Neuron (in vitro differentiated cells): Measurements from ENCODE around the gene PAIP2.
"Not testable (repeated sequence)": the region's sequence is repeated elsewhere in the genome, so short reads cannot be mapped to it uniquely, and the experiment has no call there.

Source experiments
- H2AFZ ChIP-seq: one replicate; pipeline ENCODE4 v1.6.1; 2013; ENCODE audit warnings: low read depth, mild to moderate bottlenecking, inconsistent platforms, low read length, moderate library complexity
- H3K27me3 ChIP-seq: one replicate; pipeline ENCODE4 v1.6.1; 2013; ENCODE audit warnings: low read length; ENCODE audit not compliant: insufficient read depth
- H3K36me3 ChIP-seq: one replicate; pipeline ENCODE4 v1.6.1; 2013; ENCODE audit warnings: low read length; ENCODE audit not compliant: insufficient read depth
- H3K4me1 ChIP-seq: one replicate; pipeline ENCODE4 v1.6.1; 2013; ENCODE audit warnings: low read length; ENCODE audit not compliant: insufficient read depth
- H3K4me3 ChIP-seq: 2 replicates; pipeline ENCODE4 v1.5.1; 2013; ENCODE audit warnings: mild to moderate bottlenecking, low read length, moderate library complexity
- H3K9me3 ChIP-seq: one replicate; pipeline ENCODE4 v1.6.1; 2013; ENCODE audit warnings: low read length

PAIP2 gene

DNA sequence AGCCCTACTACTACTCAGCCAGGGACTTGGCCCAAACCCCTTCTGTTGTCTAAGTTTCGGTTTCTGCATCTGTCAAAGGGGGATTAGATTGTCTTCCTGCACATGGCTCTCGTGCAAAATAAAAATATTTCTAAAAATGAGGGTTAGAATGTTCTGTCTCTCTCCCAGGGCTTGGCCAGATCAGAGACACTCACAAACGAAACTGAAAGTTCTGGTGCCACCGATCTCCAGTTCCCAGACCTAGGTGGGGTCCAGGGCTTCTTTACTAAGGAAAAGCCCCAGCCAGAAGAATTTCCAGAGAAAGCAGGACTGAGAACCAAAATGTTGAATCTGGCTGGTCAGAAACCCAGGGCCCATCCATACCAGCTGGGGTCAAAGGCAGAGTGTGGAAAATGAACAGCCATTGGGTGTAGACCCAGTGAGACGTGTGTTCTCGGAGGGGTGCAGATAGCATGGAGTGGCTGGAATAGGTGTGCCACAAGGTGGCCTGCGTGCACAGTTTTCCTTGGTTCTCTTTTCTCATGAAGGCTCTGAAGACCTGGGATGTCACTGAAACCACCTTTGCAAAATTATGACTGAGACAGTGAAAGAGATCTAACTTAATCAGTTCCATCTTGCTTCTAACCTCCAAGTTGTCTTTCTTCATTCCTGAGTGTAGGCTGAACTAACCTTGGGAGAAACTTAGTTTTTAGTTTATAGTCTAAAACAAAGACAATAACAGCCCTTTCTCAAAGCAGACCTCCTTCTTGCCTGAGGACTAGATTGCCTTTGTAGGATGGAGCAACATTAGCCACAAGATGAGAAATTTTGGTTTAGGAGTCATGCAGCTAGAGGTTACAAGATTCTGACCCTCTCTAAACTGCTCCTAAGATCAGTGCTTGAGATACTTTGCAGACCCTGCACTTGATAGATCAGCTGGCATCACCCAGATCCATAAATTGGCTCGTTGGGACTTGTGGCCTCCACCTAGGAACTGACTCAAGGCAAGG is 43.7 kb downstream of the PAIP2 start:
- Histone ChIP-seq H2AFZ (no peak overlapping the region), H3K4me3 (no peak overlapping the region)

GRCh38 chr5:139386050-139386438 is 44.4 kb downstream of the PAIP2 start:
- Histone ChIP-seq H2AFZ (no peak overlapping the region), H3K9me3 (no peaks in the 10 kb centered on the region), H3K4me1 (peaks cover 6% of the 10 kb centered on the region), H3K27me3 (peaks cover 10% of the 10 kb centered on the region), H3K36me3 (no peaks in the 10 kb centered on the region), H3K4me3 (no peak overlapping the region)

More for the DNA sequence above, 43.7 kb downstream of the PAIP2 start:
- no peaks in the 10 kb centered on the region for H3K9me3 ChIP-seq
- peaks cover 10% of the 10 kb centered on the region for H3K27me3 ChIP-seq
- no peaks in the 10 kb centered on the region for H3K36me3 ChIP-seq
- peaks cover 2% of the 10 kb centered on the region for H3K4me1 ChIP-seq

DNA sequence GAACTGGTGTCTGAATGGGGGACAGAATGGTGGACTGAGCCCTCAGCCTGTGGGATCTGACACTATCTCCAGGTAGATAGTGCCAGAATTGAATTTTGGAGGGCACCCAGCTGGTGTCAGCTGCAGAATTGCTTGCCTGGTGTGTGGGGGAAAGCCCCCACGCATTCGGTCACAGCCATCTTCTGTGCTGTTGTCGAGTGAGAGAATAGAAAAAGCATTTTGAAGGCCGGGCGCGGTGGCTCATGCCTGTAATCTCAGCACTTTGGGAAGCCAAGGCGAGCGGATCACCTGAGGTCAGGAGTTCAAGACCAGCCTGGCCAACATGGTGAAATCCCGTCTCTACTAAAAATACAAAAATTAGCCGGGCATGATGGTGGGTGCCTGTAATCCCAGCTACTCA is 45.3 kb downstream of the PAIP2 start:
- H3K9me3 ChIP-seq, H3K4me1 ChIP-seq, H3K36me3 ChIP-seq, H2AFZ ChIP-seq, H3K4me3 ChIP-seq: not testable (repeated sequence)
- H3K27me3 ChIP-seq = peaks cover 17% of the 10 kb centered on the region

GRCh38 chr5:139387611-139388197 is 46.0 kb downstream of the PAIP2 start:
- H3K4me3 ChIP-seq = no peak overlapping the region
- H3K36me3 ChIP-seq = no peaks in the 10 kb centered on the region
- H3K4me1 ChIP-seq = peaks cover 6% of the 10 kb centered on the region
- H3K27me3 ChIP-seq = peaks cover 19% of the 10 kb centered on the region
- H3K9me3 ChIP-seq = peaks cover 5% of the 10 kb centered on the region
- no peak overlapping the region for H2AFZ ChIP-seq

DNA sequence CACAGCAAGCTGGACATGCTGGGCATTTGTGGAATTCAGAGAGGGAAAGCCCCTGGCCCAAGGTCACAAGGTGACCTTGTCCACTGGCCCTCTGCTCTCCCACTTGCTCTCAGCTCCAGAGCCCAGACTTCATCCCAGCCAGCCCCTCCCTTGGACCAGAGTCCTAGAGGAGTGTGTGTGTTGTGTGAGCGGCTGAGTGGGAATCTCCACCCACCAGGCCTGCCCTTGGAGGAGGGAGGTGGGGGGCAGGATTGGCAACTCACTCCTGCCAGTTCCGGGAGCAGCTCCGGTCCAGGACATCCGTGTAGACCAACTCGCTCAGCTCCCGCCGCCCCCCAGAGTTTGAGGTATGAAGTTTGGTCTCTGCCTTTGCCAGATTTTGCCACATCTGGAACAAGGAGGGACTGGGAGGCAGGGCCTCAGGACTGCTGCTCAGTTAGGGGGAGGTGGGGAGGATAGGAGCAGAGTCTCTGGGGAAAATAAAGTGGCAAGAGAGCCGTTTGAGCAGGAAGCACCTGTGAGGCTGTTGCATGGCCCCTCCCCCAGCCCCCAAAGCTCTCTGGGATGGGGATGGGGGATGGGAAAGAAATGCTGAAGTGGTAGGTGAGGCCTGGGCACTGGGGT is 46.7 kb downstream of the PAIP2 start:
- peaks cover 11% of the 10 kb centered on the region for H3K9me3 ChIP-seq
- no peaks in the 10 kb centered on the region for H3K36me3 ChIP-seq
- no peak overlapping the region for H3K4me3 ChIP-seq
- peaks cover 6% of the 10 kb centered on the region for H3K4me1 ChIP-seq
- no peak overlapping the region for H2AFZ ChIP-seq
- H3K27me3 ChIP-seq = peaks cover 25% of the 10 kb centered on the region

GRCh38 chr5:139389701-139390638 is 48.3 kb downstream of the PAIP2 start, which contains the start of gene MZB1:
Gene MZB1 (minus strand): TSS chr5:139389913. CDS start chr5:139389856, 57 bp downstream.
- Histone ChIP-seq H3K4me1 (peaks cover 6% of the 10 kb centered on the region), H3K4me3 (no peak within 1 kb of the TSS)

GRCh38 chr5:139390639-139391569 is 49.2 kb downstream of the PAIP2 start:
- H3K27me3 ChIP-seq = peaks cover 35% of the 10 kb centered on the region
- no peak overlapping the region for H3K4me3 ChIP-seq
- no peaks in the 10 kb centered on the region for H3K36me3 ChIP-seq
- H2AFZ ChIP-seq = no peak overlapping the region
- peaks cover 25% of the 10 kb centered on the region for H3K9me3 ChIP-seq
- peaks cover 6% of the 10 kb centered on the region for H3K4me1 ChIP-seq

More at GRCh38 chr5:139389701-139390638, 48.3 kb downstream of the PAIP2 start, which contains the start of gene MZB1:
- Histone ChIP-seq H3K27me3 (peaks cover 31% of the 10 kb centered on the region), H3K9me3 (peaks cover 19% of the 10 kb centered on the region), H2AFZ (no peak within 1 kb of the TSS), H3K36me3 (no peaks in the 10 kb centered on the region)

DNA sequence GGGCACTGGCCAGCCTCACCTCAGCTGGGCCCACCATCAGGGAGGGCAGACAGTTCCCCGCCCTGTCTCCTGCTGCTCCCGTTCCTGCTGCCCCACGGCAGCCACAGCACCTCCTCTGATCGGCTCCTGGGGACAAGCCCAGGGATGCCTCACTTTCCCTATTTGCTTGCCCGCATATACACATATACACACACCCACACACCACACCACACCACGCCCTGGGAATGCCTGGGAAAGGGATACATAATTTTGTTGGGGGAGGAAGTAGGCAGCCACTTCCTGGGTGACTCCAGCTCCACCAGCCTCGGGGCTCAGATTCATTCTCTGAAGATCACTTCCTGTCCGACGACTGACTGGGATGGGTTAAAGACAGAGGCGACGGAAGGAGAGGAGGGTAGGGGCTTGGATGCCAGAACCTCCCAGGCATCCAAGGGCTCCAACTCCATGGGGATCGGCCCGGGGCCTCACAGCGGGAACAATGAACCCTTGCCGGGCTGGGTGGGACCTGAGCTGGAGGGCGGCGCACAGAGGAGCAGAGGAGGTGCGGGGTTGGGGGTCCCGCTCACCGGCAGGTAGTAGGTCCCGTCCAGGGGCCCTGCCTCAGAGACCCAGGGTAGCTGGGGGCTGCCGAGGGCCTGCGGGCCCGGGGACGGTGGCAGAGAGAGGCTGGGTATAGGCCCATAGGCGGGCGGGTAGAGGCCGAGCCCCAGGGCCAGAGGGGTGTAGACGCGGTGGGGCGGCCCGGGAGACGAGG is 50.1 kb downstream of the PAIP2 start:
- no peak overlapping the region for H3K4me3 ChIP-seq
- no peak overlapping the region for H2AFZ ChIP-seq

GRCh38 chr5:139392324-139392677 is 50.6 kb downstream of the PAIP2 start:
- H3K27me3 ChIP-seq = peaks cover 28% of the 10 kb centered on the region
- H3K36me3 ChIP-seq = peaks cover 3% of the 10 kb centered on the region
- H3K4me3 ChIP-seq = no peak overlapping the region

More for the DNA sequence above, 50.1 kb downstream of the PAIP2 start:
- Histone ChIP-seq H3K4me1 (peaks cover 6% of the 10 kb centered on the region), H3K9me3 (peaks cover 25% of the 10 kb centered on the region), H3K27me3 (peaks cover 28% of the 10 kb centered on the region), H3K36me3 (no peaks in the 10 kb centered on the region)

GRCh38 chr5:139392678-139393496 is 51.2 kb downstream of the PAIP2 start:
- peaks cover 28% of the 10 kb centered on the region for H3K27me3 ChIP-seq
- H3K4me3 ChIP-seq = no peak overlapping the region
- peaks cover 25% of the 10 kb centered on the region for H3K9me3 ChIP-seq
- H2AFZ ChIP-seq = no peak overlapping the region
- peaks cover 3% of the 10 kb centered on the region for H3K36me3 ChIP-seq
- H3K4me1 ChIP-seq = peaks cover 6% of the 10 kb centered on the region

More at GRCh38 chr5:139392324-139392677, 50.6 kb downstream of the PAIP2 start:
- H2AFZ ChIP-seq = no peak overlapping the region
- peaks cover 6% of the 10 kb centered on the region for H3K4me1 ChIP-seq
- H3K9me3 ChIP-seq = peaks cover 25% of the 10 kb centered on the region
